B cell (primary cell): ENCODE data around the gene ABCG1.

Source experiments
- CTCF ChIP-seq: fragments of 200-600 bp; IDR thresholded peaks from one replicate; pipeline ENCODE4 v1.8.0; 2022; ENCODE audit warnings: antibody characterized with exemption, mild to moderate bottlenecking
- EZH2 ChIP-seq: IDR thresholded peaks from 2 replicates; pipeline ENCODE4 v1.6.1; 2012; ENCODE audit warnings: borderline replicate concordance, low read depth, mild to moderate bottlenecking, moderate library complexity, low read length; ENCODE audit not compliant: insufficient read depth, poor library complexity, severe bottlenecking

DNA sequence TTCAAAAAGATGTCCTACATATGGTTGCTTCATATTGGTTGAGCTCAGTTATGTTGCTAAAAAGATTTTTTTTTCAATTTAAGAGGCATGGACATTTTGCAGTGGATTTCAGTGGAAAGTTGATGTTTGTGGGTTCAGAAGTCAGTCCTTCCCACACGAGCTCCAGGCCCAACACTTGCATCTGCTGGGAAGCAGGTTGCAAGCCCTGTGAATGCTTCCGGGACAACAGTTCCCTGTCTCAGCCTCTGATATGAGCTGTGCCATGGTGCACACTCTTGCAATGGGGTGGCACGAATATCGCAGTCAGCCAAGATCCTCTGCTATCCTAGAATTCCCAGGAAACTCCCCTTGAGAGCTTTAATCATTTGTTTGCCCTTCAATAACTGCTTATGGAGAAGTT is 30.3 kb upstream of the ABCG1 start:
- no peak for TF ChIP-seq CTCF
- no peak for TF ChIP-seq EZH2
